Large intestine (tissue), 12 donors: Measurements from ENCODE around the gene C1QTNF8. TPM values are rescaled to one million over a fixed set of nuclear protein-coding genes. Genes with fewer than 3 reads are reported as not detected.

ENCODE experiments used
- DNase-seq, 2 donors: peaks; one replicate each; pipeline versions ENCODE4 v3.0.0 to v3.0.0-alpha.2; 2013
- H3K27ac ChIP-seq: one replicate; pipeline ENCODE4 v1.5.1; 2013; ENCODE audit warnings: low read length
- H3K27me3 ChIP-seq: 2 replicates; pipeline ENCODE4 v1.6.1; 2013; ENCODE audit warnings: low read length; ENCODE audit not compliant: control insufficient read depth, insufficient read depth
- H3K36me3 ChIP-seq: 2 replicates; pipeline ENCODE4 v1.6.1; 2013; ENCODE audit warnings: low read length; ENCODE audit not compliant: control insufficient read depth, insufficient read depth
- H3K4me1 ChIP-seq: one replicate; pipeline ENCODE4 v1.6.1; 2013; ENCODE audit warnings: low read length; ENCODE audit not compliant: control insufficient read depth, insufficient read depth
- H3K4me3 ChIP-seq: one replicate; pipeline ENCODE4 v1.5.1; 2013; ENCODE audit warnings: low read length
- H3K9me3 ChIP-seq: one replicate; pipeline ENCODE4 v1.6.1; 2013; ENCODE audit warnings: mild to moderate bottlenecking, low read depth, low read length, moderate library complexity; ENCODE audit not compliant: control insufficient read depth
- WGBS: methylation state at CpG from one replicate; pipeline ENCODE4 v1.1.5; 2013; ENCODE audit warnings: low lambda C conversion rate; ENCODE audit not compliant: insufficient coverage; 5-methylcytosine and 5-hydroxymethylcytosine counted together
- long read RNA-seq, 11 donors: transcript quantifications; one replicate each; lab custom pipeline, GENCODE V29; 2026
- polyA plus RNA-seq: library from polyadenylated mRNA; unstranded; fragments of 120-200 nt; gene quantifications from one replicate; pipeline ENCODE4 v1.2.1, GENCODE V29; 2013

C1QTNF8 gene
- polyA plus RNA-seq: 0.03 TPM
- long read RNA-seq, donor 1: 0 reads
- long read RNA-seq, donor 2: 0 reads
- long read RNA-seq, donor 3: 0 reads
- long read RNA-seq, donor 4: 0 reads
- long read RNA-seq, donor 5: 0 reads
- long read RNA-seq, donor 6: 0 reads
- long read RNA-seq, donor 7: 0 reads
- long read RNA-seq, donor 8: 0 reads
- long read RNA-seq, donor 9: 0 reads
- long read RNA-seq, donor 10: 0 reads
- long read RNA-seq, donor 11: 0 reads

- no peak for DNase-seq
- H3K4me1 ChIP-seq: peaks cover 6% of the 10 kb centered on the region
- H3K36me3 ChIP-seq: no peaks in the 10 kb centered on the region
- no peak within 1 kb of the TSS for H3K4me3 ChIP-seq
- peaks cover 3% of the 10 kb centered on the region for H3K9me3 ChIP-seq
- no peak within 1 kb of the TSS for H3K27ac ChIP-seq
- peaks cover 22% of the 10 kb centered on the region for H3K27me3 ChIP-seq
- no CpG with 5 or more reads among the region's 55 CpGs for WGBS
Measured at GRCh38 chr16:1096169-1097082, at the start of gene C1QTNF8. Gene C1QTNF8, minus strand, starts transcription at chr16:1096244. Its CDS starts 1,322 bp downstream, at chr16:1094922.

- H3K36me3 ChIP-seq: no peaks in the 10 kb centered on the region
- H3K27me3 ChIP-seq: peaks cover 5% of the 10 kb centered on the region
- no CpG with 5 or more reads among the region's 30 CpGs for WGBS
- H3K9me3 ChIP-seq: peaks cover 8% of the 10 kb centered on the region
- H3K4me3 ChIP-seq: no peak overlapping the region
- H3K4me1 ChIP-seq: no peaks in the 10 kb centered on the region
- no peak overlapping the region for H3K27ac ChIP-seq
- DNase-seq: no peak
Measured at GRCh38 chr16:1145383-1146100, 49.5 kb upstream of the C1QTNF8 start.

- H3K27ac ChIP-seq: no peak overlapping the region
- WGBS: no CpG with 5 or more reads among the region's 46 CpGs
- peaks cover 5% of the 10 kb centered on the region for H3K9me3 ChIP-seq
- no peak for DNase-seq
- peaks cover 5% of the 10 kb centered on the region for H3K27me3 ChIP-seq
- no peaks in the 10 kb centered on the region for H3K4me1 ChIP-seq
- H3K4me3 ChIP-seq: no peak overlapping the region
- no peaks in the 10 kb centered on the region for H3K36me3 ChIP-seq
Measured at GRCh38 chr16:1144476-1145382, 48.7 kb upstream of the C1QTNF8 start.

- DNase-seq: no peak
- Histone ChIP-seq H3K4me3 (no peak overlapping the region), H3K27me3 (peaks cover 3% of the 10 kb centered on the region), H3K36me3 (no peaks in the 10 kb centered on the region), H3K27ac (no peak overlapping the region), H3K4me1 (no peaks in the 10 kb centered on the region), H3K9me3 (peaks cover 5% of the 10 kb centered on the region)
- no CpG with 5 or more reads among the region's 23 CpGs for WGBS
Measured at GRCh38 chr16:1143761-1144450, 47.9 kb upstream of the C1QTNF8 start.

- WGBS: no CpG with 5 or more reads among the region's 19 CpGs
Measured at GRCh38 chr16:1142911-1143310, 46.9 kb upstream of the C1QTNF8 start.

GRCh38 chr16:1141716-1142115, 45.7 kb upstream of the C1QTNF8 start:
- no peaks in the 10 kb centered on the region for H3K36me3 ChIP-seq
- no peaks in the 10 kb centered on the region for H3K4me1 ChIP-seq
- no peak overlapping the region for H3K4me3 ChIP-seq
- H3K27me3 ChIP-seq: peaks cover 3% of the 10 kb centered on the region
- no peak overlapping the region for H3K27ac ChIP-seq
- no peaks in the 10 kb centered on the region for H3K9me3 ChIP-seq
- no CpG with 5 or more reads among the region's 8 CpGs for WGBS
- DNase-seq: no peak

More at GRCh38 chr16:1142911-1143310, 46.9 kb upstream of the C1QTNF8 start:
- peaks cover 3% of the 10 kb centered on the region for H3K27me3 ChIP-seq
- no peak for DNase-seq
- no peak overlapping the region for H3K4me3 ChIP-seq
- H3K36me3 ChIP-seq: no peaks in the 10 kb centered on the region
- no peaks in the 10 kb centered on the region for H3K4me1 ChIP-seq
- peaks cover 3% of the 10 kb centered on the region for H3K9me3 ChIP-seq
- no peak overlapping the region for H3K27ac ChIP-seq

- WGBS: no CpG with 5 or more reads among the region's 8 CpGs
- Histone ChIP-seq H3K27me3 (peaks cover 3% of the 10 kb centered on the region), H3K36me3 (no peaks in the 10 kb centered on the region), H3K4me1 (peaks cover under 1% of the 10 kb centered on the region), H3K4me3 (no peak overlapping the region), H3K27ac (no peak overlapping the region), H3K9me3 (no peaks in the 10 kb centered on the region)
- no peak for DNase-seq
Measured at GRCh38 chr16:1141191-1141590, 45.1 kb upstream of the C1QTNF8 start.

- Histone ChIP-seq H3K36me3 (no peaks in the 10 kb centered on the region), H3K4me1 (peaks cover 4% of the 10 kb centered on the region), H3K27ac (no peak overlapping the region), H3K9me3 (no peaks in the 10 kb centered on the region), H3K27me3 (peaks cover 5% of the 10 kb centered on the region), H3K4me3 (no peak overlapping the region)
- no CpG with 5 or more reads among the region's 23 CpGs for WGBS
- no peak for DNase-seq
Measured at GRCh38 chr16:1140582-1141162, 44.6 kb upstream of the C1QTNF8 start.

GRCh38 chr16:1137604-1138003, 41.6 kb upstream of the C1QTNF8 start:
- H3K27me3 ChIP-seq: peaks cover 5% of the 10 kb centered on the region
- WGBS: no CpG with 5 or more reads among the region's 24 CpGs

More at GRCh38 chr16:1137604-1138003, 41.6 kb upstream of the C1QTNF8 start:
- Histone ChIP-seq H3K4me3 (no peak overlapping the region), H3K4me1 (peaks cover 6% of the 10 kb centered on the region), H3K9me3 (no peaks in the 10 kb centered on the region), H3K36me3 (no peaks in the 10 kb centered on the region), H3K27ac (no peak overlapping the region)
- no peak for DNase-seq
